ENCODE data around the gene LCN6.

GRCh38 chr9:136774416-136775045 is 26.2 kb upstream of the LCN6 start:
- no peak for TF ChIP-seq ARNT (IDR thresholded peaks at IDR 0.05)
- no peak for TF ChIP-seq BHLHE40 (IDR thresholded peaks at IDR 0.05; ENCODE audit: borderline replicate concordance)
- no peak for TF ChIP-seq FOXM1 (IDR thresholded peaks at IDR 0.05; ENCODE audit: borderline replicate concordance)
- TF ChIP-seq SP1 (IDR thresholded peaks at IDR 0.05) = no peak
- no peak for TF ChIP-seq SUZ12 (IDR thresholded peaks at IDR 0.05)
- no peak for TF ChIP-seq TARDBP (IDR thresholded peaks at IDR 0.05)
- no peak for TF ChIP-seq ELF4 (IDR thresholded peaks at IDR 0.05)
- TF ChIP-seq CTBP1 (IDR thresholded peaks at IDR 0.05; ENCODE audit: borderline replicate concordance) = no peak
- no peak for TF ChIP-seq FOXA1 (IDR thresholded peaks at IDR 0.05)
- no peak for TF ChIP-seq HDGF (IDR thresholded peaks at IDR 0.05; ENCODE audit: borderline replicate concordance)
- TF ChIP-seq FOXK2 (IDR thresholded peaks at IDR 0.05) = no peak
